H9 (cell line): ENCODE data around the gene ANO10. TPM values are rescaled to one million over a fixed set of nuclear protein-coding genes. Genes with fewer than 3 reads are reported as not detected.

ENCODE experiments used
- DNase-seq: peaks from one replicate; pipeline ENCODE4 v3.0.0-alpha.2; 2017
- H2AFZ ChIP-seq: one replicate; pipeline ENCODE4 v1.6.1; 2013; ENCODE audit warnings: mild to moderate bottlenecking, low read length, control low read depth, moderate library complexity
- H2AK5ac ChIP-seq: 2 replicates; pipeline ENCODE4 v1.6.1; 2013; ENCODE audit warnings: low read length, control low read depth, mixed read lengths; ENCODE audit not compliant: insufficient read length
- H2BK120ac ChIP-seq: one replicate; pipeline ENCODE4 v1.6.1; 2013; ENCODE audit warnings: low read depth, mild to moderate bottlenecking, low read length, control low read depth, inconsistent platforms; ENCODE audit not compliant: poor library complexity, severe bottlenecking
- H2BK12ac ChIP-seq: 2 replicates; pipeline ENCODE4 v1.6.1; 2013; ENCODE audit warnings: low read length, control low read depth, mixed read lengths, low read depth; ENCODE audit not compliant: insufficient read length
- H2BK15ac ChIP-seq: 2 replicates; pipeline ENCODE4 v1.6.1; 2013; ENCODE audit warnings: low read depth, low read length, control low read depth
- H2BK20ac ChIP-seq: one replicate; pipeline ENCODE4 v1.6.1; 2013; ENCODE audit warnings: low read depth, mild to moderate bottlenecking, low read length, control low read depth, inconsistent platforms; ENCODE audit not compliant: poor library complexity, severe bottlenecking
- H2BK5ac ChIP-seq: 2 replicates; pipeline ENCODE4 v1.6.1; 2013; ENCODE audit warnings: low read length, control low read depth, mixed read lengths; ENCODE audit not compliant: insufficient read length
- H3K14ac ChIP-seq: 2 replicates; pipeline ENCODE4 v1.6.1; 2013; ENCODE audit warnings: low read length, control low read depth; ENCODE audit not compliant: insufficient read depth
- H3K18ac ChIP-seq: 2 replicates; pipeline ENCODE4 v1.6.1; 2013; ENCODE audit warnings: low read depth, mild to moderate bottlenecking, mixed read lengths, low read length, control low read depth; ENCODE audit not compliant: insufficient read length
- H3K23ac ChIP-seq: 2 replicates; pipeline ENCODE4 v1.6.1; 2013; ENCODE audit warnings: low read length, control low read depth, mixed read lengths, low read depth; ENCODE audit not compliant: insufficient read length
- H3K23me2 ChIP-seq: 2 replicates; pipeline ENCODE4 v1.6.1; 2013; ENCODE audit warnings: low read depth, mild to moderate bottlenecking, mixed read lengths, low read length, control low read depth; ENCODE audit not compliant: insufficient read length, poor library complexity, severe bottlenecking
- H3K27ac ChIP-seq: 2 replicates; pipeline ENCODE4 v1.5.1; 2013; ENCODE audit warnings: low read length, control low read depth, mixed read lengths, low read depth; ENCODE audit not compliant: insufficient read length
- H3K27me3 ChIP-seq: 2 replicates; pipeline ENCODE4 v1.6.1; 2013; ENCODE audit warnings: low read length, control low read depth, inconsistent platforms; ENCODE audit not compliant: insufficient read depth
- H3K4ac ChIP-seq: 2 replicates; pipeline ENCODE4 v1.6.1; 2013; ENCODE audit warnings: low read depth, mild to moderate bottlenecking, control low read depth, inconsistent platforms, low read length, moderate library complexity
- H3K4me1 ChIP-seq: 2 replicates; pipeline ENCODE4 v1.6.1; 2013; ENCODE audit warnings: low read length, control low read depth, inconsistent platforms; ENCODE audit not compliant: insufficient read depth
- H3K4me2 ChIP-seq: 2 replicates; pipeline ENCODE4 v1.6.1; 2013; ENCODE audit warnings: low read length, control low read depth, mixed read lengths; ENCODE audit not compliant: insufficient read length, insufficient read depth
- H3K56ac ChIP-seq: 2 replicates; pipeline ENCODE4 v1.6.1; 2013; ENCODE audit warnings: low read depth, mild to moderate bottlenecking, mixed read lengths, low read length, control low read depth; ENCODE audit not compliant: insufficient read length
- H3K79me1 ChIP-seq: 2 replicates; pipeline ENCODE4 v1.6.1; 2013; ENCODE audit warnings: low read depth, mild to moderate bottlenecking, moderate library complexity, low read length, control low read depth, inconsistent platforms; ENCODE audit not compliant: insufficient read depth, poor library complexity, severe bottlenecking
- H3K79me2 ChIP-seq: 2 replicates; pipeline ENCODE4 v1.6.1; 2013; ENCODE audit warnings: low read length, control low read depth, inconsistent platforms; ENCODE audit not compliant: insufficient read depth
- H3K9ac ChIP-seq: 2 replicates; pipeline ENCODE4 v1.6.1; 2013; ENCODE audit warnings: low read length, control low read depth, mixed read lengths; ENCODE audit not compliant: insufficient read length; ENCODE audit errors: extremely low read depth
- H3K9me3 ChIP-seq: one replicate; pipeline ENCODE4 v1.6.1; 2013; ENCODE audit warnings: low read depth, low read length, inconsistent platforms; ENCODE audit not compliant: control insufficient read depth
- H3T11ph ChIP-seq: one replicate; pipeline ENCODE4 v1.6.1; 2013; ENCODE audit warnings: mild to moderate bottlenecking, low read length, control low read depth, inconsistent platforms
- H4K20me1 ChIP-seq: one replicate; pipeline ENCODE4 v1.6.1; 2013; ENCODE audit not compliant: control insufficient read depth, insufficient read length, insufficient read depth
- H4K5ac ChIP-seq: 2 replicates; pipeline ENCODE4 v1.6.1; 2013; ENCODE audit warnings: low read depth, mild to moderate bottlenecking, mixed read lengths, low read length, control low read depth; ENCODE audit not compliant: insufficient read length
- H4K8ac ChIP-seq: replicated peaks from 2 replicates; pipeline ENCODE4 v1.6.1; 2013; ENCODE audit warnings: low read length, control low read depth, mixed read lengths, low read depth; ENCODE audit not compliant: insufficient read length
- H4K91ac ChIP-seq: 2 replicates; pipeline ENCODE4 v1.6.1; 2013; ENCODE audit warnings: low read depth, mild to moderate bottlenecking, moderate library complexity, mixed read lengths, low read length, control low read depth; ENCODE audit not compliant: insufficient read length
- H3K27ac Mint-ChIP-seq, 3 experiments: 2 replicates in 2 of 3; 3 replicates in 1 of 3; pipeline ENCODE4 v1.8.0; 2020 to 2021; ENCODE audit warnings: mixed read lengths in 3 of 3, mild to moderate bottlenecking in 1 of 3, moderate library complexity in 1 of 3
- H3K27me3 Mint-ChIP-seq: 2 replicates; pipeline ENCODE4 v1.8.0; 2021; ENCODE audit warnings: low read depth, mild to moderate bottlenecking, moderate library complexity, mixed read lengths
- H3K36me3 Mint-ChIP-seq, 3 experiments: 2 replicates in 2 of 3; 3 replicates in 1 of 3; pipeline ENCODE4 v1.8.0; 2020 to 2021; ENCODE audit warnings: low read depth in 3 of 3, mixed read lengths in 3 of 3; ENCODE audit not compliant: insufficient read depth in 1 of 3
- H3K4me1 Mint-ChIP-seq, 2 experiments: 2 replicates each; pipeline ENCODE4 v1.8.0; 2020; ENCODE audit warnings: mixed read lengths in 2 of 2
- H3K4me3 Mint-ChIP-seq, 2 experiments: 2 replicates in 1 of 2; 3 replicates in 1 of 2; pipeline ENCODE4 v1.8.0; 2020 to 2021; ENCODE audit warnings: mild to moderate bottlenecking in 2 of 2, mixed read lengths in 2 of 2, moderate library complexity in 1 of 2
- H3K9me3 Mint-ChIP-seq, 2 experiments: 2 replicates in 1 of 2; 3 replicates in 1 of 2; pipeline ENCODE4 v1.8.0; 2020; ENCODE audit warnings: mild to moderate bottlenecking in 2 of 2, mixed read lengths in 2 of 2, moderate library complexity in 1 of 2
- CTCF ChIP-seq: fragments of 200-600 bp; sonication (generic); conservative IDR thresholded peaks from 3 replicates; pipeline ENCODE4 v1.8.0; 2021; ENCODE audit warnings: antibody characterized with exemption, mild to moderate bottlenecking
- WGBS: extraction: QIAGEN DNeasy Blood & Tissue Kit; methylation state at CpG from one replicate; pipeline ENCODE4 v1.1.7; 2013; ENCODE audit warnings: missing lambda C conversion rate, low lambda C conversion rate, mixed read lengths; ENCODE audit not compliant: insufficient read length; ENCODE audit errors: extremely low coverage; 5-methylcytosine and 5-hydroxymethylcytosine counted together
- total RNA-seq: library from RNA; stranded (reverse); gene quantifications from 2 replicates; pipeline ENCODE4 v1.2.1, GENCODE V29; 2021

The ANO10 gene
- total RNA-seq, 1 experiment from 2014 or later = 38.7 TPM

DNA sequence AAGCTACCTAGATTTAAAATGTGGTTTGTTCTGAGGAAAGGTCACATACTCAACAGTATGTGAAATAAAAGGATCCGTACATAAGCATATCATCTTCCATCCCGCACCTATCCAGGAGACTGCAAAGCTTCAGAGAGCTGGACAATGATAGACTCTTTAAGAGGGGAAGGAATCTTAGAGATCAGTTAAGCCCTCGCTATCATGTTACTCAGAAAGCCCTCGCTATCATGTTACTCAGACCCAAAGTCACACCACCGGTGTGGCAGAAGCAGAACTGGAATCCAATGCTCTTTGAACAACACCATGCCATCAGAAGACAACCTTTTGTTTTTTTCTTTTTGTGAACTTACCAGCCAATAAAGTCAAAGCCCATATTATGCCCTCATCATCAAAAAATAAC, 5.8 kb downstream of the ANO10 start:
- Histone ChIP-seq H2BK15ac (no peak overlapping the region), H4K91ac (no peak overlapping the region), H4K8ac (no peak overlapping the region), H2BK120ac (no peak overlapping the region), H3K18ac (no peak overlapping the region), H3K4me1 (0 out of 2 replicates have a peak, but pooled peaks cover 1% of the 10 kb centered on the region), H3K4ac (no peak overlapping the region), H3K9me3 (no peaks in the 10 kb centered on the region), H4K5ac (no peak overlapping the region), H2BK20ac (no peak overlapping the region), H3K79me2 (peaks cover 2% of the 10 kb centered on the region; the same call in 1 of the 2 replicates), H3K14ac (no peak overlapping the region), H3K56ac (no peak overlapping the region), H3K9ac (no peak overlapping the region), H2BK5ac (no peak overlapping the region), H3K27me3 (no peaks in the 10 kb centered on the region), H3K23me2 (peaks cover 2% of the 10 kb centered on the region), H3K79me1 (peaks cover 1% of the 10 kb centered on the region), H3K23ac (no peak overlapping the region), H2AFZ (no peak overlapping the region), H3K27ac (no peak overlapping the region), H2AK5ac (no peak overlapping the region), H3T11ph (no peak overlapping the region), H2BK12ac (no peak overlapping the region), H4K20me1 (no peaks in the 10 kb centered on the region), H3K4me2 (no peak overlapping the region)
- DNase-seq = no peak
- TF ChIP-seq CTCF = no peak
- peaks cover 0 to 4% (median 2%) of the 10 kb centered on the region in 3 experiments; a peak in 1 of 7 replicates for H3K36me3 Mint-ChIP-seq
- WGBS = no CpG with 5 or more reads among the region's 5 CpGs
- no peaks in the 10 kb centered on the region for H3K27me3 Mint-ChIP-seq
- H3K9me3 Mint-ChIP-seq = no peaks in the 10 kb centered on the region
- no peak overlapping the region for H3K4me3 Mint-ChIP-seq
- no peak overlapping the region for H3K27ac Mint-ChIP-seq
- H3K4me1 Mint-ChIP-seq = peaks cover 15 to 25% of the 10 kb centered on the region in 2 experiments
